ENCODE data around the gene CMTM7. TPM values are rescaled to one million over a fixed set of nuclear protein-coding genes. Genes with fewer than 3 reads are reported as not detected.

CMTM7 gene
- total RNA-seq, 1 experiment from 2014 or later = 131 TPM

- no TSS peak for BruUV-seq (replicated peaks)
- H3K27ac Mint-ChIP-seq (ENCODE audit: unreplicated experiment) = no peak overlapping the region
- H3K9me3 Mint-ChIP-seq (ENCODE audit: low read depth, unreplicated experiment) = no peaks in the 10 kb centered on the region
- intact Hi-C loops (cut with micrococcal nuclease; ENCODE audit: unreplicated experiment) = no loop called here
- CTCF ChIA-PET = interaction anchor here (0.6 to 1.0 kb wide), 3 partner anchors 13 to 175 kb away, joined by 3 to 4 read pairs (median 4); no protein-coding TSS in a partner anchor
- DNase-seq = no peak
- TF ChIP-seq CTCF (IDR thresholded peaks at IDR 0.05; ENCODE audit: unreplicated experiment) = no peak
- no peak overlapping the region for H3K4me3 Mint-ChIP-seq (ENCODE audit: low read depth, unreplicated experiment)
- no peaks in the 10 kb centered on the region for H3K36me3 Mint-ChIP-seq (ENCODE audit: insufficient read depth, unreplicated experiment)
- no peaks in the 10 kb centered on the region for H3K27me3 Mint-ChIP-seq (ENCODE audit: unreplicated experiment)
- peaks cover 38% of the 10 kb centered on the region for H3K4me1 Mint-ChIP-seq (ENCODE audit: low read depth, unreplicated experiment)
Measured at GRCh38 chr3:32352563-32352962, 39.1 kb upstream of the CMTM7 start.

DNA sequence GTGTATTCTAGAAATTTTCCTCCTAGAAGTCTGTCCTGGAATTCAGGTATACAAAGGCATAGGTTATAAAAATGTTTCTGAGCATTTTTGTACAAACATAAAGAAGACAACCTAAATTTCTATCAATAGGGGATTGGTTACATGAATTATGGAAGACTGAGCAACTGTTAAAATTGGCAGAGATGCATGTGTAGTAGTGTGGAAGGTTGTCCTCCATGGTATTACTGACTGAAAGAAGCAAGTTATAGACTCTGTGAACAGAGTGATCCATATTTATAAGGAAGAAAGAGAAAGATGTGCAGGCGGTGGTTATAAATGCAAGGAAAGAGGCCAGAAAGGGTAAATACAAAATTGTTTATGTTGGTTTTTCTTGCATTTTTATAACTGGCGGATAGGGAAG lies 38.3 kb upstream of the CMTM7 start:
- CTCF ChIA-PET = interaction anchor here (0.6 kb wide), 1 partner anchor 40 kb away, joined by 4 read pairs; no protein-coding TSS in a partner anchor
- no peaks in the 10 kb centered on the region for H3K27me3 Mint-ChIP-seq (ENCODE audit: unreplicated experiment)
- TF ChIP-seq CTCF (IDR thresholded peaks at IDR 0.05; ENCODE audit: unreplicated experiment) = no peak
- no peaks in the 10 kb centered on the region for H3K9me3 Mint-ChIP-seq (ENCODE audit: low read depth, unreplicated experiment)
- H3K4me1 Mint-ChIP-seq (ENCODE audit: low read depth, unreplicated experiment) = peaks cover 38% of the 10 kb centered on the region
- intact Hi-C loops (cut with micrococcal nuclease; ENCODE audit: unreplicated experiment) = no loop called here
- no TSS peak for BruUV-seq (replicated peaks)
- no peak for DNase-seq
- no peak overlapping the region for H3K27ac Mint-ChIP-seq (ENCODE audit: unreplicated experiment)
- no peak overlapping the region for H3K4me3 Mint-ChIP-seq (ENCODE audit: low read depth, unreplicated experiment)
- H3K36me3 Mint-ChIP-seq (ENCODE audit: insufficient read depth, unreplicated experiment) = no peaks in the 10 kb centered on the region

- peaks cover 47% of the 10 kb centered on the region for H3K4me1 Mint-ChIP-seq (ENCODE audit: low read depth, unreplicated experiment)
- H3K4me3 Mint-ChIP-seq (ENCODE audit: low read depth, unreplicated experiment) = no peak overlapping the region
- H3K9me3 Mint-ChIP-seq (ENCODE audit: low read depth, unreplicated experiment) = no peaks in the 10 kb centered on the region
- TF ChIP-seq CTCF (IDR thresholded peaks at IDR 0.05; ENCODE audit: unreplicated experiment) = no peak
- intact Hi-C loops (cut with micrococcal nuclease; ENCODE audit: unreplicated experiment) = no loop called here
- no peaks in the 10 kb centered on the region for H3K36me3 Mint-ChIP-seq (ENCODE audit: insufficient read depth, unreplicated experiment)
- no peaks in the 10 kb centered on the region for H3K27me3 Mint-ChIP-seq (ENCODE audit: unreplicated experiment)
- CTCF ChIA-PET = no interaction called here
- no TSS peak for BruUV-seq (replicated peaks)
- DNase-seq = peak; percentile 6
- H3K27ac Mint-ChIP-seq (ENCODE audit: unreplicated experiment) = no peak overlapping the region
Measured at GRCh38 chr3:32354362-32354778, 37.3 kb upstream of the CMTM7 start.

DNA sequence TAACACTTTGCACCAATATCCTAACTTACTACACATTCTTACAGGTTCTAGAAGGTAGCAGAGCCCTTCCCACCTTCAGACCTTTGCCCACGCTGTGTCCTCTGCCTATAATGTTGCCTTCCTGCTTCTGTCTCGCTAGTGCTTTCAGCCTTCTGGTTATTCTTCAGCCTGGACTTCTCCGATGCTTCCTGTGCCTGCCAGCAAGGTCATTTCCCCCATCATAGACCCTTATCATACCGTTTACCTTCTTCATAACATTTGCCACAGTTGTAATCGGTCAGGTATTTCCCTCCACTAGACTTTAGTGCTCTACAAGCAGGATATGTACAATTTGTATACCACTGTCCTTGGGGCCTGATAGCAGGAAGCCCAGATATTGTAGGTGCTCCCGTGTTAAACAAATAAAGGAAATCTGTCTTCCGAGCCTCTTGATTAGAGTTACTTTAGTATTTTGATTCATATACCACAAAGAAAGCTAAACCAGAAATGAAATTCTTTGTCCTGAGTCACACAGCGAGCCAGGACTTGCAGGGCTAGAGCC lies 35.8 kb upstream of the CMTM7 start:
- Mint-ChIP-seq H3K36me3 (ENCODE audit: insufficient read depth, unreplicated experiment) (no peaks in the 10 kb centered on the region), H3K27ac (ENCODE audit: unreplicated experiment) (no peak overlapping the region), H3K4me3 (ENCODE audit: low read depth, unreplicated experiment) (no peak overlapping the region), H3K9me3 (ENCODE audit: low read depth, unreplicated experiment) (no peaks in the 10 kb centered on the region), H3K27me3 (ENCODE audit: unreplicated experiment) (no peaks in the 10 kb centered on the region), H3K4me1 (ENCODE audit: low read depth, unreplicated experiment) (peaks cover 61% of the 10 kb centered on the region)
- no peak for TF ChIP-seq CTCF (IDR thresholded peaks at IDR 0.05; ENCODE audit: unreplicated experiment)
- CTCF ChIA-PET = no interaction called here
- intact Hi-C loops (cut with micrococcal nuclease; ENCODE audit: unreplicated experiment) = no loop called here
- no peak for DNase-seq
- no TSS peak for BruUV-seq (replicated peaks)
